ENCODE results near the gene DMBT1.

DMBT1 gene

DNA sequence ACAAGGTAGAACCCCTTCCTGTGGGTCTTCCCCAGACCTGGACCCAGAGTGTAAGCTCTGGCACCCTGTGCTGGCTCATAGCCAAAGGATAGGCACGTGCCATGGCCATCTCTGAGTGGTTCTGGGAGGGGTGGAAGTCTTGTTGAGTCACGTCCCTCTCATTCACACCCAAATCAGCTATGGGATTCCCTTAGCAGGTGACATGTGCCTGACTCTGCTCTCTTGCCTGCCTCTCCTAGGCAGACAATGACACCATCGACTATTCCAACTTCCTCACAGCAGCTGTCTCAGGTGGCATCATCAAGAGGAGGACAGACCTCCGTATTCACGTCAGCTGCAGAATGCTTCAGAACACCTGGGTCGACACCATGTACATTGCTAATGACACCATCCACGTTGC, 79.2 kb downstream of the DMBT1 start:
- no peaks in the 10 kb centered on the region for H3K36me3 Mint-ChIP-seq (ENCODE audit: low read depth)
- H3K27ac Mint-ChIP-seq = no peak overlapping the region
- H3K27me3 Mint-ChIP-seq = no peaks in the 10 kb centered on the region
- H3K4me1 Mint-ChIP-seq = no peaks in the 10 kb centered on the region
- H3K4me3 Mint-ChIP-seq = no peak overlapping the region
- ATAC-seq (no peak), DNase-seq (no peak)
- H3K9me3 Mint-ChIP-seq = no peaks in the 10 kb centered on the region

DNA sequence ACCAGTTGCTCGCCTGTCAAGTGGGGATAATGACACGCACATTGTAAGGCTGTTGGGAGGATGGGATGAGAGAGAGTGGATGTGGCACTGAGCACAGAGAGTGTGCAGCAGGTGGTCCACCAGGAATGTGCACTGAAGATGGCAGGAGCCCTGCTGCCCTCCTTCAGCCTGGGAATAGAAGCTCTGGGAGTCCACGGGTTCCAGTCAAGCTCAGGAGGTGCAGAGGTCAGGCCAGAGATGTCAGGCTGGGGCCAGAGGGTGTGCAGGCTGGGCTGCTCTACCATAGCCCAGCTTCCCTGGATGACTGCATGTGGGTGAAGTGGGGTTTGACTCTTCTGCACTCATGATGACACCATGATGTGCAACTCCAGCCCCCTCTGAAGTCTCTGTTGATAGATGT, 80.4 kb downstream of the DMBT1 start:
- no peaks in the 10 kb centered on the region for H3K4me1 Mint-ChIP-seq
- H3K27me3 Mint-ChIP-seq = no peaks in the 10 kb centered on the region
- no peaks in the 10 kb centered on the region for H3K9me3 Mint-ChIP-seq
- DNase-seq = no peak
- no peak for ATAC-seq
- H3K36me3 Mint-ChIP-seq (ENCODE audit: low read depth) = no peaks in the 10 kb centered on the region
- H3K27ac Mint-ChIP-seq = no peak overlapping the region
- no peak overlapping the region for H3K4me3 Mint-ChIP-seq

DNA sequence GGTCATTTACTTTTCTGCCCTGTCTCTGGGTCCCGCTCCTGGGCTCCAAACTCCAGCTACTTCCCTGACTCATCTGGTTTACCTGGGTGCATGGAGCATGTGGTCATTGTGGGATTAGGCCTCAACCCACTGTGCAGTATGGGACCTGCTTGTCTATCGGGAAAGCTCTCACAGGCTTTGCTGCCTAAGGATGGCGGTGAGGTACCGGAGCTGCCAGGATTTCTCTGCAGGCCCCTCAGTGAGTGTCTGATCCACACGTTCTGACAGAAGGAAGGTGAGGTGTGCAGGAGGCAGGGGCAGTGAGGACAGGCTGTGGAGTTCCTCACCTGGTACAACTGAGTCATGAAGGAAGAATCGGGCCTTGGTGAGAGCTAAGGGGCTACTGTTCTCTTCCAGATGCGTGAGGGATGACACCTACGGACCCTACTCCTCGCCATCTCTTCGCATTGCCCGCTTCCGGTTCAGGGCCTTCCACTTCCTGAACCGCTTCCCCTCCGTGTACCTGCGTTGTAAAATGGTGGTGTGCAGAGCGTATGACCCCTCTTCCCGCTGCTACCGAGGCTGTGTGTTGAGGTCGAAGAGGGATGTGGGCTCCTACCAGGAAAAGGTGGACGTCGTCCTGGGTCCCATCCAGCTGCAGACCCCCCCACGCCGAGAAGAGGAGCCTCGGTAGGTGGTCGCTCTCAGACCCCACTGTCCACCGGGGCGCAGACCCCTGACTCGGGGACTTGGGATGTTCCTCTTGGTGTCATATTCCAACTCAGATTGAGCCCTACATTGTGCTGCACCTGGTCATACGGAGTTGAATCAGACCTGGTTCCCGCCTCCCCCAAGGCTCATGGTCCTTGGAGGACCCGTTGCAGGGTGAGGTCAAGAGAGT, 82.4 kb downstream of the DMBT1 start:
- ATAC-seq (no peak), DNase-seq (no peak)
- Mint-ChIP-seq H3K9me3 (no peaks in the 10 kb centered on the region), H3K4me1 (no peaks in the 10 kb centered on the region), H3K27ac (no peak overlapping the region), H3K4me3 (no peak overlapping the region), H3K27me3 (peaks cover 2% of the 10 kb centered on the region), H3K36me3 (ENCODE audit: low read depth) (no peaks in the 10 kb centered on the region)

DNA sequence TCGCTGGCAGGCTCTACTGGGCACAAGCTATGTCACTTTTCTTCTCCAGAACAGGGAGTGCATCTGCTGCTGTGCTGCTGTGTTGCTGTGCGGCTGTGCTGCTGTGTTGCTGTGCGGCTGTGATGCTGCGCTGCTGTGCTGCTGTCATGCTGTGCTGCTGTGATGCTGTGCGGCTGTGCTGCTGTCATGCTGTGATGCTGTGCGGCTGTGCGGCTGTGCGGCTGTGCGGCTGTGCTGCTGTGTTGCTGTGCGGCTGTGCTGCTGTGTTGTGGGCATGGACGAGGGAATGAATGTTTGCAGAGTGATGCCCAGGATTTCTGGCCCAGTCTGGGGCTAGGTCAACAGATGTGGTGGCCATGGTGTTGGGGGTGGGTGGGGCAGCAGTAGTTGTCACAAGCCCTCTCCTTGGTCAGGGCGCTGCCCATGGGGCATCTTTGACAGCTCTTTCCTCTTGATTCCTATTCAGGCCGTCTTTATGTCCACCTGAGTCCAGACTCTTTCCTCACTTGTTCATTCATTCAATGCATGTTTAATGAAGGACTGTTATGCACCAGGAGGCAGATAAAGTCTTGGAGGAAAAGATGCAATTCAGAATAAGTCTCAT, 83.5 kb downstream of the DMBT1 start:
- no peak for DNase-seq
- no peaks in the 10 kb centered on the region for H3K36me3 Mint-ChIP-seq (ENCODE audit: low read depth)
- H3K27ac Mint-ChIP-seq = no peak overlapping the region
- no peak for ATAC-seq
- no peak overlapping the region for H3K4me3 Mint-ChIP-seq
- H3K4me1 Mint-ChIP-seq = no peaks in the 10 kb centered on the region
- H3K27me3 Mint-ChIP-seq = peaks cover 2% of the 10 kb centered on the region
- H3K9me3 Mint-ChIP-seq = no peaks in the 10 kb centered on the region

DNA sequence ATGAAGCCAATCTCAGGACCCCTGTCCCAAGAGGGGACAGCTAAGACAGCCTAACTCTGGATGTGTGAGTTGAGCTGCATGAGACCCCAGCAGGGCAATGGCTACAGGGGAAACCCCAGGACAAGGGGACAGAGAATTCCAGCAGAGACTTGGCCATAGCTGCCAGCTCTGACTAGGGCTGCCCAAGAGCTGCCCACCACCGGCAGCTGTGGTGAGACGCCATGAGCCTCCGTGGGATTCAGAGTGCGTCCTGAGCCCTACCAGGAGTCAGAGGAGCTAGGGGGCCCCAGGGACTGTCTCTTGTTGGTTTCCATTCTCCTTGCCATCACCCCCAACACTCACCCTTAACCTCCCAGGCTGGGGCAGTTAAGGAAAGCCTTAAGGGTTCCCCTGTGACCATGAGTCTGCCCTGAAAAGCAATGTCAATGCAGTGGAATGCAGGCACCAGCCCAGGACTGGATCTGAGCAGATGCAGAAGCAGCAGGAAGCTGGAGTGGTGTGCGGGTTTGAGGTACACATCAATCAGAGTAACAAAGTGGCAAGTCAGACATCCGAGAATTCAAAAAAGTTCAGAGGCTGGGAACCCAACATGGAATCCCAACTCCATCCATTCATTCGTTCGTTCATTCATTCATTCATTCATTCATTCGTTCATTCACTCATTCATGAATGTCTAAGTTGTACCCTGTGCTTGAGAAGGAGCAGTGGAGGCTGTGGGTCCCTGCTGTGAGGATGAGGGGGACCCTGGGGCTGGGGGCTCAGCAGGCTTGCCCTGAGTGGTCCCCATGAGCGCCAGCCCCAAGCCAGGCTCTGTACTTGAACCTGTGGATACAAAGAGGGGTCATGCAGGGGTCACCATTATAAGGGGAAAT, 86.2 kb downstream of the DMBT1 start:
- no peaks in the 10 kb centered on the region for H3K9me3 Mint-ChIP-seq
- H3K4me1 Mint-ChIP-seq = no peaks in the 10 kb centered on the region
- no peak overlapping the region for H3K4me3 Mint-ChIP-seq
- ATAC-seq (no peak), DNase-seq (no peak)
- peaks cover 14% of the 10 kb centered on the region for H3K27me3 Mint-ChIP-seq
- H3K27ac Mint-ChIP-seq = no peak overlapping the region
- no peaks in the 10 kb centered on the region for H3K36me3 Mint-ChIP-seq (ENCODE audit: low read depth)

DNA sequence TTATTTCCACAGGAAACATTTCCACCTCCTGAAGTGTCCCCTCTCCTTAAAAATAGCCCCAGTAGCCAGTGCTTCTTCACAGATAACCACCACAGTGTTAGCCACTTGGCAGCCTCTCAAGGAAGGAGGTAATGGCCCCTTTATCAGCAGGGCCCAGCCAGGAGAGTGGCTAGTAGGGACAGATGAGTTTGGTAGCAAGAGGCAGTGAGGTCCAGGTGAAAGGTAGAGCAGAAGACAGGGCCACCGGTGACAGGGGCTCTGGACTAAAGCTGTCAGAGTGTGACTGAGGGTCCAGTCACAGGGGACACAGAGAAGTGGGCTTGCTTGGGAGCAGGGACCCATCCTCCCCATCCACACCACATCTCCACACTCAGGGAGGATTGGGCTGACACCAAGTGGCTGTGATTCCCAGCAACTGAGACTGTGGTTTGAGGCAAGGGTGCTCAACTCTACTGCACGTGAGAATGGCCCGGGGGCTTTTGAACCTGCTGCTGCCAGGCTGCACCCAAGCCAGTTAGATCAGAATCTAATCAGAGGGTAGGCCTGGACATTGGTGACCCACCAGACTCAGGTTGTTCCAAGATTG, 86.9 kb downstream of the DMBT1 start:
- Mint-ChIP-seq H3K4me3 (no peak overlapping the region), H3K9me3 (no peaks in the 10 kb centered on the region), H3K4me1 (no peaks in the 10 kb centered on the region), H3K27me3 (peaks cover 18% of the 10 kb centered on the region), H3K27ac (no peak overlapping the region), H3K36me3 (ENCODE audit: low read depth) (no peaks in the 10 kb centered on the region)
- ATAC-seq (no peak), DNase-seq (no peak)

DNA sequence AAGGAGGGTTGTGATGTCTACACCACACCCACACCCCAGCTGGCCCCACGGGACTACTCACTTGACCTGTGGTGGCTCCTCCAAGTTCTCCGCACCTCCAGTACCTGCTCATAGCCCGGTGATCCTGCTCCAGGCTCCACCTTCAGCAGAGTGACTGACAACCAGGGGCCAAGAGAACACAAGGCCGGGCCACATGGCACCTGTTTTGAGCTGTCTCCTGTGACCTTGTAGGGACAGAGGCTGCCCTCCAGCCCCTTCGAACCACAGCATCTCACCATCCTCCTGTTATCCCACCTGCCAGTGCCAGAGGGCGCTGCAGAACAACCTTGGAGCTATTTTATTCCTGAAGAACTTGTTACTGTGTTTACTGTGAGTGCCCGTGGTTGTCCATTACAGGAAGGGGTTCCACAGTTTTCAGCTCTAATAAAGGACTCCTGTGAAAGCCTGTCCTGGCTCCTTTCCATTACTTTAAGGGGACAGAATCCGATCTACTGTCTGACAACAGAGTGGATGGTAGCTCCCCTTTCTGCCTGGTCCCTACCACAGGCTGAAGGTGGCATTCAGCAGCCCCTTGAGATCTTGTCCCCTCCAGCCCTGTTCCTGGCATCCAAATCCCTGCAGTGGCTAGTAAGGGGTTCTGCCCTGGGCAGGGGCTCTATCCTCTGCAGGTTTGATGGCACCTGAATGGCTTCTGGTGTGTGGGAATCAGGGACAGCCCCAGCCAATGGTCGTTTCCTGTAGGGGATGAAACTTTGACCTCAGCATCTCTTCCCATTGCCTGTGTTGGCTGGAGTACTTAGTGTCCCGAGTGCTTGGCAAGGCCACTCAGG, 88.3 kb downstream of the DMBT1 start:
- no peak for ATAC-seq
- no peak overlapping the region for H3K4me3 Mint-ChIP-seq
- no peaks in the 10 kb centered on the region for H3K36me3 Mint-ChIP-seq (ENCODE audit: low read depth)
- no peak overlapping the region for H3K27ac Mint-ChIP-seq
- peaks cover 21% of the 10 kb centered on the region for H3K27me3 Mint-ChIP-seq
- no peaks in the 10 kb centered on the region for H3K4me1 Mint-ChIP-seq
- DNase-seq = peak; percentile 46
- no peaks in the 10 kb centered on the region for H3K9me3 Mint-ChIP-seq

DNA sequence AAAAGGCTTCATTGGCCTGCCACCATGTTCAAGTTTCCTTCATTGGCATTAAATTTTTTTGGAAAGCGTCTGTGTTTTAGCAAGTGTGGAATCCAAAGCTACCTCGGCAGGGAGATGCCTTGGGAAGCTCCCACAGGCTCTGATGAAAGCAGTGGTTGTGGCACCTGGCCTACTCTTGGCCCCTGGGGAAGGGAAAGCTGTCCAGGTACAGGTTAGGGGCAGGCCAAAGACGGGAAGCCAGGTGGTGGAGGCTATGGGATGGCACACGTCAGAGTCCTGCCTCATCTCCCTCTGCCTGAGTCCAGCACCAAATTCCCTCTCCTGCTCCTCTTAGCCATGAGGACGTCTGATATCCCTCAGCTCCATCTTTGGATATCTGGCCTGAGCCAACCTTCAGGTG, 89.3 kb downstream of the DMBT1 start:
- no peak overlapping the region for H3K27ac Mint-ChIP-seq
- H3K36me3 Mint-ChIP-seq (ENCODE audit: low read depth) = no peaks in the 10 kb centered on the region
- H3K4me1 Mint-ChIP-seq = no peaks in the 10 kb centered on the region
- ATAC-seq = no peak
- no peak for DNase-seq
- H3K4me3 Mint-ChIP-seq = no peak overlapping the region
- peaks cover 21% of the 10 kb centered on the region for H3K27me3 Mint-ChIP-seq
- H3K9me3 Mint-ChIP-seq = no peaks in the 10 kb centered on the region

DNA sequence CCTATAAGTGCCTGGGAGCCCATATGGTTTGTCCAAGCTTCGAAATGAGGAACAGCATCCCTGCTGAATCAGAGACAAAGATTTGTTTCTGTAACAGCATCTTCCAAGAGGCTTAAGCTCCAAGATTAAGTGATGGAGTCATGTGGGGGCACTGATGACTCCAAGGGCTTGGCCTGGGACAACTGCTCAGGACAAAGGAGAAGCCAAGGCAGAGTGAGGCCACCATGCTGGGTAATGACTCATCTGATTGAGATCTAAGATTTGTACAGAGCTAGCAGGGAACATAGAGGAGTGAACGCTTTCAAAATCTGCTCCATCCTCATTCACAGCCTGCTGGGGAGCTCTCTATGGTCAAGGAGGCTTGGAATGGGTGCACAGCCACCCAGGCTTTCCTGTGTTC, 89.8 kb downstream of the DMBT1 start:
- DNase-seq (no peak), ATAC-seq (no peak)
- H3K4me3 Mint-ChIP-seq = no peak overlapping the region
- no peaks in the 10 kb centered on the region for H3K4me1 Mint-ChIP-seq
- H3K27ac Mint-ChIP-seq = no peak overlapping the region
- H3K27me3 Mint-ChIP-seq = peaks cover 21% of the 10 kb centered on the region
- H3K36me3 Mint-ChIP-seq (ENCODE audit: low read depth) = no peaks in the 10 kb centered on the region
- H3K9me3 Mint-ChIP-seq = no peaks in the 10 kb centered on the region

DNA sequence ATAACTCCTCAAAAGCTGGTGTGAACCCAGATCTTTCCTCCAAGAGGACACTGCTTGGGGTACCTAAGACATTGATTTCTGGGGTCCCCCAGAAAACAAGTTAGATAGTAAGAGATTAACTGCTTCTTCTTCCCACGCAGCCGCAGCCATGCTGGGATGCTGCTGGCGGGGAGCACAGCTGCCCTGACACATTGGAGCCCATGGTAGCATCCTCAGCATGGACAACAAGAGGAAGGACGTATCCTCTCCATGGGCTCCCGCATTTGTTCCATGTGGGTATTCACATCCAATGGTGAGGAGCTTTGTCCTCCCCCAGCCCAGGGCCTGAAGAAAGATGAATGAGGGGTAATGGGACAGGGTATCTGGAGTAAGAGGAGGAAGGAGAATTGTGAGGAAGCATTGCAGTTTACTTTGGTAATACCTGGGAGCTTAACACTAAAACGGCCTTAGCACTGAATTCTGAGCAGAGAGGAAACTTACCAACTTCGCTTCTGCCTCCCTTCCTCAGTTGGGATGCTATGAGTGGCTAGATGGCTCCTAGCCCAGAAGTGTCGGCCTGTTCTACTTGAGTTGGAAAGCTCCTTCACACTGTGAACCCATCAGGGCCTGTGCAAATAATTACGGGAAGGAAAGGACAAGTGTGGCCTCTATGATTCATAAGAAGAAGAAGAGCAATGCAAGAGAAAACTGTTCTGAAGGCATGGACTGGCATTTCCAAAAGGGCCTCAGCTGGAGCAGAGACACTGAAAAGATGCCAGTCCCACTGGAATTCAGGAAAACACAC, 95.2 kb downstream of the DMBT1 start:
- Mint-ChIP-seq H3K4me1 (no peaks in the 10 kb centered on the region), H3K27me3 (peaks cover 13% of the 10 kb centered on the region), H3K9me3 (no peaks in the 10 kb centered on the region), H3K36me3 (ENCODE audit: low read depth) (no peaks in the 10 kb centered on the region), H3K27ac (no peak overlapping the region), H3K4me3 (no peak overlapping the region)
- ATAC-seq (no peak), DNase-seq (no peak)

DNA sequence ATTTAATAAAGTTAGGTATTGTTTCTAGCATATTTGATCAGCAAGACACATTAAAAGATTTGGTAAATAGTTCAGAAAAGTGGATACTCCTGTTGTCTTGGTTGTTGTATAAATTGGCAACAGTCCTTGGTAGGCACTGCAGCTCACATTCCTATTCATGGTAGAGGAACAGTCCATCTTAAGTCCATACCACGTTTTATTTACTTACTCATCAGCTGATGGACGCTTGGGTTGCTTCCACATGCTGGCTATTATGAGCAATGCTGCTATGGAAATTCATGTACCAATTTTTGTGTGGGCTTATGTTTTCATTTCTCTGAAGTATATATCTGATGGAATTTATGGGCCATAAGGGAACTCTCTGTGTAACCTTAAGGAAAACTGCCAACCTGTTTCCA, 95.8 kb downstream of the DMBT1 start:
- Mint-ChIP-seq H3K4me1 (no peaks in the 10 kb centered on the region), H3K27me3 (peaks cover 9% of the 10 kb centered on the region), H3K27ac (no peak overlapping the region), H3K36me3 (ENCODE audit: low read depth) (no peaks in the 10 kb centered on the region), H3K4me3 (no peak overlapping the region), H3K9me3 (no peaks in the 10 kb centered on the region)
- DNase-seq = no peak
- ATAC-seq = no peak

DNA sequence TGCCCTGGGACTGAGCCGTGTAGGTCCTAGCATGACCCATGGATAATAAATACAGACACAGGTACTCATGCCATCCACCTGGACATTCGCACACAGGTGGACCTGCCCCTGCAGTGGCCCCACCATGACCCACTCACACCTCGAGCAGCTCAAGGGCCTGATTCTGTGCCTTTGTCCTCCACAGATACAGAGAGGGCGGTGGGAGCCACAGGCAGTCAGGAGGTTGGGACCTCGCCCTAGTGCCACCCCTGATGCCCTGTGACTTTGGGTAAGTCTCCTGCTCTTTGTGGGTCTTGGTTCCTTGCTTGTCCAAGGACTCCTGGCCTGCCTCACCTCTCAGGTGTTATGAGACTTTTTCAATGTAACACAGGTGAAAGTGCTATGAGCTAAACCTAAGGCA, 96.2 kb downstream of the DMBT1 start:
- DNase-seq (no peak), ATAC-seq (no peak)
- H3K4me1 Mint-ChIP-seq = no peaks in the 10 kb centered on the region
- peaks cover 7% of the 10 kb centered on the region for H3K27me3 Mint-ChIP-seq
- H3K27ac Mint-ChIP-seq = no peak overlapping the region
- no peak overlapping the region for H3K4me3 Mint-ChIP-seq
- H3K36me3 Mint-ChIP-seq (ENCODE audit: low read depth) = no peaks in the 10 kb centered on the region
- no peaks in the 10 kb centered on the region for H3K9me3 Mint-ChIP-seq

DNA sequence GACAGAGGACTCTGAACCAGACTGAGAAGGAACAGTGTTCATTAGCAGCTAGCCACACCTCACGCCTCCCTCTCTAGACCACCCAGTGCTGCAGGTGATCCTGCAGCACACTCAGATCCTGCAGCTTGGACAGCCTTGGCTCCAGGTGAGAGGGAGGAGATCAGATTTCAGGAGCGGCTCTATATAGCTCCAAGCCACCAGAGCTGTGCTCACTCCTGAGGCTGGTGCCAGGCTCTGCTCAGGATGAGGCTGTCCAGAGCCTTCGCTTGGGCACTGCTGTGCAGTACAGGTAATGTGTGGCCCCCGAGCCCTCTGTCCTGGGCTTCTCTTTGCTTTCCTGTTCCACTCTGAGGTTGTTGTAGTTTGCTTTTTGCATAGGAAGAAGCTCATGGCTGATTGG, 96.7 kb downstream of the DMBT1 start:
- Mint-ChIP-seq H3K36me3 (ENCODE audit: low read depth) (no peaks in the 10 kb centered on the region), H3K27me3 (peaks cover 4% of the 10 kb centered on the region), H3K9me3 (no peaks in the 10 kb centered on the region), H3K4me1 (no peaks in the 10 kb centered on the region), H3K27ac (no peak overlapping the region), H3K4me3 (no peak overlapping the region)
- no peak for DNase-seq
- peak; percentile 28 for ATAC-seq
